ENCODE data around the gene NLRP9.
"Not testable (repeated sequence)": the region's sequence is repeated elsewhere in the genome, so short reads cannot be mapped to it uniquely, and the experiment has no call there.

The NLRP9 gene

GRCh38 chr19:55738302-55738701, at the start of gene NLRP9:
TSS of gene NLRP9 (minus strand) at chr19:55738402. CDS start at chr19:55738374, 28 bp downstream.
- no peak within 1 kb of the TSS for H3K4me3 Mint-ChIP-seq
- H3K9me3 Mint-ChIP-seq = no peaks in the 10 kb centered on the region
- H3K4me1 Mint-ChIP-seq (ENCODE audit: low read depth) = no peaks in the 10 kb centered on the region
- H3K27ac Mint-ChIP-seq = no peak within 1 kb of the TSS
- H3K36me3 Mint-ChIP-seq (ENCODE audit: low read depth) = no peaks in the 10 kb centered on the region
- no peak for DNase-seq
- peaks cover 18% of the 10 kb centered on the region for H3K27me3 Mint-ChIP-seq

GRCh38 chr19:55781112-55781511, 42.9 kb upstream of the NLRP9 start:
- no peaks in the 10 kb centered on the region for H3K4me1 Mint-ChIP-seq (ENCODE audit: low read depth)
- no peak overlapping the region for H3K27ac Mint-ChIP-seq
- H3K36me3 Mint-ChIP-seq (ENCODE audit: low read depth) = no peaks in the 10 kb centered on the region
- no peaks in the 10 kb centered on the region for H3K9me3 Mint-ChIP-seq
- no peak for DNase-seq
- peaks cover 41% of the 10 kb centered on the region for H3K27me3 Mint-ChIP-seq
- no peak overlapping the region for H3K4me3 Mint-ChIP-seq

- DNase-seq = no peak
- Mint-ChIP-seq H3K4me1 (ENCODE audit: low read depth) (no peaks in the 10 kb centered on the region), H3K9me3 (no peaks in the 10 kb centered on the region), H3K4me3 (no peak overlapping the region), H3K27ac (no peak overlapping the region), H3K27me3 (peaks cover 51% of the 10 kb centered on the region), H3K36me3 (ENCODE audit: low read depth) (no peaks in the 10 kb centered on the region)
Observed at GRCh38 chr19:55778331-55778730, 40.1 kb upstream of the NLRP9 start.

GRCh38 chr19:55777528-55777927, 39.3 kb upstream of the NLRP9 start:
- Mint-ChIP-seq H3K27me3 (peaks cover 49% of the 10 kb centered on the region), H3K36me3 (ENCODE audit: low read depth) (no peaks in the 10 kb centered on the region), H3K9me3 (no peaks in the 10 kb centered on the region), H3K4me1 (ENCODE audit: low read depth) (no peaks in the 10 kb centered on the region), H3K27ac (no peak overlapping the region), H3K4me3 (no peak overlapping the region)
- DNase-seq = no peak

GRCh38 chr19:55769632-55770031, 31.4 kb upstream of the NLRP9 start:
- H3K27ac Mint-ChIP-seq; H3K4me3 Mint-ChIP-seq; H3K4me1 Mint-ChIP-seq (ENCODE audit: low read depth); DNase-seq; H3K36me3 Mint-ChIP-seq (ENCODE audit: low read depth); H3K9me3 Mint-ChIP-seq: not testable (repeated sequence)
- H3K27me3 Mint-ChIP-seq = peaks cover 42% of the 10 kb centered on the region

GRCh38 chr19:55768818-55769217, 30.6 kb upstream of the NLRP9 start, which contains the start of gene RFPL4AL1:
TSS of gene RFPL4AL1 (plus strand) at chr19:55769118. CDS start at chr19:55771805, 2,687 bp downstream.
- not testable (repeated sequence) for H3K27ac Mint-ChIP-seq; DNase-seq; H3K9me3 Mint-ChIP-seq; H3K4me1 Mint-ChIP-seq (ENCODE audit: low read depth); H3K36me3 Mint-ChIP-seq (ENCODE audit: low read depth); H3K4me3 Mint-ChIP-seq
- H3K27me3 Mint-ChIP-seq = peaks cover 45% of the 10 kb centered on the region

GRCh38 chr19:55766466-55766865, 28.3 kb upstream of the NLRP9 start:
- H3K4me3 Mint-ChIP-seq = no peak overlapping the region
- H3K36me3 Mint-ChIP-seq (ENCODE audit: low read depth) = no peaks in the 10 kb centered on the region
- DNase-seq = no peak
- H3K27me3 Mint-ChIP-seq = peaks cover 39% of the 10 kb centered on the region
- H3K4me1 Mint-ChIP-seq (ENCODE audit: low read depth) = no peaks in the 10 kb centered on the region
- peaks cover 2% of the 10 kb centered on the region for H3K9me3 Mint-ChIP-seq
- no peak overlapping the region for H3K27ac Mint-ChIP-seq

- not testable (repeated sequence) for H3K36me3 Mint-ChIP-seq (ENCODE audit: low read depth); H3K27me3 Mint-ChIP-seq; H3K4me3 Mint-ChIP-seq; H3K4me1 Mint-ChIP-seq (ENCODE audit: low read depth); DNase-seq; H3K27ac Mint-ChIP-seq; H3K9me3 Mint-ChIP-seq
Observed at GRCh38 chr19:55758797-55759196, 20.6 kb upstream of the NLRP9 start, which contains the start of gene RFPL4A. TSS of gene RFPL4A (plus strand) at chr19:55759097. CDS start at chr19:55761801, 2,704 bp downstream.

- peaks cover 14% of the 10 kb centered on the region for H3K27me3 Mint-ChIP-seq
- H3K27ac Mint-ChIP-seq; H3K4me1 Mint-ChIP-seq (ENCODE audit: low read depth); H3K9me3 Mint-ChIP-seq; H3K4me3 Mint-ChIP-seq; DNase-seq; H3K36me3 Mint-ChIP-seq (ENCODE audit: low read depth): not testable (repeated sequence)
Observed at GRCh38 chr19:55756808-55757207, 18.6 kb upstream of the NLRP9 start.

GRCh38 chr19:55753401-55753800, 15.2 kb upstream of the NLRP9 start:
- DNase-seq = no peak
- Mint-ChIP-seq H3K9me3 (no peaks in the 10 kb centered on the region), H3K4me3 (no peak overlapping the region), H3K27me3 (peaks cover 6% of the 10 kb centered on the region), H3K27ac (no peak overlapping the region), H3K4me1 (ENCODE audit: low read depth) (no peaks in the 10 kb centered on the region), H3K36me3 (ENCODE audit: low read depth) (no peaks in the 10 kb centered on the region)

GRCh38 chr19:55750715-55751114, 12.5 kb upstream of the NLRP9 start:
- H3K27me3 Mint-ChIP-seq = peaks cover 4% of the 10 kb centered on the region
- no peaks in the 10 kb centered on the region for H3K4me1 Mint-ChIP-seq (ENCODE audit: low read depth)
- DNase-seq = no peak
- H3K36me3 Mint-ChIP-seq (ENCODE audit: low read depth) = no peaks in the 10 kb centered on the region
- no peaks in the 10 kb centered on the region for H3K9me3 Mint-ChIP-seq
- H3K27ac Mint-ChIP-seq = no peak overlapping the region
- no peak overlapping the region for H3K4me3 Mint-ChIP-seq

- H3K36me3 Mint-ChIP-seq (ENCODE audit: low read depth); H3K4me3 Mint-ChIP-seq; DNase-seq; H3K4me1 Mint-ChIP-seq (ENCODE audit: low read depth); H3K27ac Mint-ChIP-seq: not testable (repeated sequence)
- Mint-ChIP-seq H3K27me3 (peaks cover 17% of the 10 kb centered on the region), H3K9me3 (peaks cover 11% of the 10 kb centered on the region)
Observed at GRCh38 chr19:55730378-55730777, 7.8 kb downstream of the NLRP9 start.

GRCh38 chr19:55723491-55723890, 14.7 kb downstream of the NLRP9 start:
- Mint-ChIP-seq H3K27ac (no peak overlapping the region), H3K27me3 (peaks cover 52% of the 10 kb centered on the region)

GRCh38 chr19:55720801-55721200, 17.4 kb downstream of the NLRP9 start:
- H3K27me3 Mint-ChIP-seq = peaks cover 62% of the 10 kb centered on the region

More at GRCh38 chr19:55723491-55723890, 14.7 kb downstream of the NLRP9 start:
- no peak for DNase-seq
- Mint-ChIP-seq H3K9me3 (peaks cover 21% of the 10 kb centered on the region), H3K4me3 (no peak overlapping the region), H3K4me1 (ENCODE audit: low read depth) (no peaks in the 10 kb centered on the region), H3K36me3 (ENCODE audit: low read depth) (no peaks in the 10 kb centered on the region)

GRCh38 chr19:55720214-55720746, 17.9 kb downstream of the NLRP9 start:
- Mint-ChIP-seq H3K27ac (no peak overlapping the region), H3K9me3 (peaks cover 21% of the 10 kb centered on the region), H3K4me3 (no peak overlapping the region), H3K36me3 (ENCODE audit: low read depth) (no peaks in the 10 kb centered on the region), H3K4me1 (ENCODE audit: low read depth) (no peaks in the 10 kb centered on the region), H3K27me3 (peaks cover 59% of the 10 kb centered on the region)
- DNase-seq = no peak

More at GRCh38 chr19:55720801-55721200, 17.4 kb downstream of the NLRP9 start:
- DNase-seq = no peak
- no peaks in the 10 kb centered on the region for H3K36me3 Mint-ChIP-seq (ENCODE audit: low read depth)
- peaks cover 21% of the 10 kb centered on the region for H3K9me3 Mint-ChIP-seq
- H3K27ac Mint-ChIP-seq = no peak overlapping the region
- H3K4me1 Mint-ChIP-seq (ENCODE audit: low read depth) = no peaks in the 10 kb centered on the region
- no peak overlapping the region for H3K4me3 Mint-ChIP-seq
